Uterine smooth muscle cell (primary cell): ENCODE data around the gene DCAKD. TPM values are rescaled to one million over a fixed set of nuclear protein-coding genes. Genes with fewer than 3 reads are reported as not detected.

Source experiments
- total RNA-seq: library from RNA; depleted of rRNA; stranded (reverse); fragments of >200 nt; gene quantifications from 2 replicates; pipeline ENCODE4 v1.2.3, GENCODE V29; 2014

The DCAKD gene
- 24.2 and 28.2 TPM in 2 replicates for total RNA-seq

GRCh38 chr17:45051060-45051719 is at the start of gene DCAKD:
DCAKD (minus strand) TSS chr17:45051632; CDS start chr17:45034885, 16,747 bp downstream.

GRCh38 chr17:45060797-45061605 is 9.6 kb upstream of the DCAKD start, which contains the start of gene NMT1:
NMT1 (plus strand) TSS chr17:45061317; CDS start chr17:45061330, 13 bp downstream.

Other genes starting within 250 kb of the DCAKD start
- 56.0 and 69.2 TPM in 2 replicates for gene GJC1, start 221.3 kb downstream of the DCAKD start, total RNA-seq
- not detected in 2 replicates for gene HIGD1B, start 203.7 kb downstream of the DCAKD start, total RNA-seq
- 88.9 and 207 TPM in 2 replicates for gene EFTUD2, start 152.2 kb downstream of the DCAKD start, total RNA-seq
- gene GFAP, start 136.1 kb downstream of the DCAKD start, total RNA-seq: 0.12 TPM in 1 of 2 replicates, not detected in the other
- gene KIF18B, start 103.9 kb downstream of the DCAKD start, total RNA-seq: 1.7 and 8.9 TPM in 2 replicates
- gene C1QL1, start 83.3 kb downstream of the DCAKD start, total RNA-seq: 0.22 and 0.37 TPM in 2 replicates
- 94.7 and 98.5 TPM in 2 replicates for gene NMT1, start 9.7 kb upstream of the DCAKD start, total RNA-seq
- gene PLCD3, start 80.9 kb upstream of the DCAKD start, total RNA-seq: 21.0 and 23.0 TPM in 2 replicates
- gene ACBD4, start 84.1 kb upstream of the DCAKD start, total RNA-seq: 3.9 and 7.5 TPM in 2 replicates
- gene HEXIM1, start 96.8 kb upstream of the DCAKD start, total RNA-seq: 7.9 and 8.7 TPM in 2 replicates
- 7.6 and 9.6 TPM in 2 replicates for gene HEXIM2, start 110.2 kb upstream of the DCAKD start, total RNA-seq
- gene FMNL1, start 170.3 kb upstream of the DCAKD start, total RNA-seq: 2.2 and 3.9 TPM in 2 replicates
- 0.12 TPM in 1 of 2 replicates, not detected in the other for gene SPATA32, start 210.5 kb upstream of the DCAKD start, total RNA-seq